Measurements from ENCODE around the gene PPP6R3. TPM values are rescaled to one million over a fixed set of nuclear protein-coding genes. Genes with fewer than 3 reads are reported as not detected.

Gene PPP6R3
- total RNA-seq, 4 donors from 2014 or later: 90.7 to 253 (median 164) TPM

DNA sequence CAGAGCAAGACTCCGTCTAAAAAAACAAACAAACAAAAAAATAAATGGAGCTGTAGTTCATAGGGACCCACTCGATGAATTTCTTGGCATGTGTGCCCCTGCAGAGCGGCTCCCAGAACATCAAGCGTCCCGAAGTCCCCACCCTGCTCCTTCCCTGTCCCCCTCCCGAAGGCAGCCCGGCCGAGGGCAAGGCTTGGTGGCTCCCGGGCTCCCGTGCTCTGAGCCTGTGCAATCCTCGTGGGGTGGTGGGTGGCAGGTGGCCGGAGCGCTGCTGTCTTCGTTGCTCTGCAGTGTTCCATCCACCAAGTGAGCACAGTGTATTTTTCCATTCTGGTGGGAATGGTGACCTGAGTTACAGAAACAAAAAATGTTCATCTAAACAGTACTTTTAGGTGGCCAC lies 190.2 kb downstream of the PPP6R3 start:
- H3K4me1 ChIP-seq: no peaks in the 10 kb centered on the region
- intact Hi-C loops (cut with DNase I; ENCODE audit: low total_unique reads): no loop called here
- H3K4me3 ChIP-seq: no peak overlapping the region
- TF ChIP-seq POLR2A (IDR thresholded peaks at IDR 0.05): no peak
- TF ChIP-seq, protein P1, sequence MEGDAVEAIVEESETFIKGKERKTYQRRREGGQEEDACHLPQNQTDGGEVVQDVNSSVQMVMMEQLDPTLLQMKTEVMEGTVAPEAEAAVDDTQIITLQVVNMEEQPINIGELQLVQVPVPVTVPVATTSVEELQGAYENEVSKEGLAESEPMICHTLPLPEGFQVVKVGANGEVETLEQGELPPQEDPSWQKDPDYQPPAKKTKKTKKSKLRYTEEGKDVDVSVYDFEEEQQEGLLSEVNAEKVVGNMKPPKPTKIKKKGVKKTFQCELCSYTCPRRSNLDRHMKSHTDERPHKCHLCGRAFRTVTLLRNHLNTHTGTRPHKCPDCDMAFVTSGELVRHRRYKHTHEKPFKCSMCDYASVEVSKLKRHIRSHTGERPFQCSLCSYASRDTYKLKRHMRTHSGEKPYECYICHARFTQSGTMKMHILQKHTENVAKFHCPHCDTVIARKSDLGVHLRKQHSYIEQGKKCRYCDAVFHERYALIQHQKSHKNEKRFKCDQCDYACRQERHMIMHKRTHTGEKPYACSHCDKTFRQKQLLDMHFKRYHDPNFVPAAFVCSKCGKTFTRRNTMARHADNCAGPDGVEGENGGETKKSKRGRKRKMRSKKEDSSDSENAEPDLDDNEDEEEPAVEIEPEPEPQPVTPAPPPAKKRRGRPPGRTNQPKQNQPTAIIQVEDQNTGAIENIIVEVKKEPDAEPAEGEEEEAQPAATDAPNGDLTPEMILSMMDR (IDR thresholded peaks at IDR 0.05): no peak
- no peak for DNase-seq
- no peak overlapping the region for H3K27ac ChIP-seq
- peaks cover 0 to 17% of the 10 kb centered on the region in 2 donors for H3K9me3 ChIP-seq
- no peaks in the 10 kb centered on the region for H3K36me3 ChIP-seq
- H3K27me3 ChIP-seq: no peaks in the 10 kb centered on the region

DNA sequence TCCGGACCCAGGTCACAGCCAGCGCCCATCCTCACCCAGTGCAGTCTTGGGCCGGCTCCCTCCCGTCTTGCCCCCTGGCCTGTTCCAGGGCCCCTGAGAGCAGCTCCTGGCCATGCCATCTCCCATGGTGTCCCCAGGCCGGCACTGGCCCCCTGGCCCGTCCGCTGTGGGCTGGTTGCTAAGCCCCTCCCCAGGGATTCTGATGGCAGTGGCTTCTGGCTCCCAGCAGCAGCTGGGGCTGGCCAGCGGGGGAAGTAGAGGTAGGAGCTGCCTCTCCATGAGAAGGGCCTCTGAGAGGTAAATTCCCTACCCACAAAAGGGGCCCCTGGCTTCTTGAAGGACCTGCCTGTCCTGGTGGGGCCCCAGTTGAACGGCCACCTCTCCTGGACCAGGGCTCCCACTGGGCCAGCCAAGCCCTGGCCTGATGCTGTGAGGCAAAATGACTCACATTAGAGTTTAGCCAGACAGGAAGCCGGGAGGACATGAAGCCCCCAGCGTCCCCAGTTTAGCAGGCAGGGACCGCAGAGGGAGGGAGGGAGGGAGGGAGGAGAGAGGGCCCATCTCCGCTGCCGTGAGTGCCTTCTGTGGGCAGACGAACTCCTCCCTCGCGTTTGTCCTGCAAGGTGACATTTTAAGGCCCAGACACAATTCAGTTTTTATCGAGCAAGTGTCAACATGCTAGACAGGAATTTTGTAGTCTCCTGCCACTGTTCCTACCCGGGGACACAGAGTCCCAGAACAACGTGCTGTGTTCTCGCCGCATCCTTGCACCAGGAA lies 190.8 kb downstream of the PPP6R3 start:
- H3K27ac ChIP-seq: no peak overlapping the region
- no peaks in the 10 kb centered on the region for H3K36me3 ChIP-seq
- TF ChIP-seq, protein P1 (IDR thresholded peaks at IDR 0.05): no peak
- H3K27me3 ChIP-seq: no peaks in the 10 kb centered on the region
- intact Hi-C loops (cut with DNase I; ENCODE audit: low total_unique reads): no loop called here
- no peak for DNase-seq
- H3K4me1 ChIP-seq: no peaks in the 10 kb centered on the region
- H3K9me3 ChIP-seq: peaks cover 0 to 12% of the 10 kb centered on the region in 2 donors
- H3K4me3 ChIP-seq: no peak overlapping the region

DNA sequence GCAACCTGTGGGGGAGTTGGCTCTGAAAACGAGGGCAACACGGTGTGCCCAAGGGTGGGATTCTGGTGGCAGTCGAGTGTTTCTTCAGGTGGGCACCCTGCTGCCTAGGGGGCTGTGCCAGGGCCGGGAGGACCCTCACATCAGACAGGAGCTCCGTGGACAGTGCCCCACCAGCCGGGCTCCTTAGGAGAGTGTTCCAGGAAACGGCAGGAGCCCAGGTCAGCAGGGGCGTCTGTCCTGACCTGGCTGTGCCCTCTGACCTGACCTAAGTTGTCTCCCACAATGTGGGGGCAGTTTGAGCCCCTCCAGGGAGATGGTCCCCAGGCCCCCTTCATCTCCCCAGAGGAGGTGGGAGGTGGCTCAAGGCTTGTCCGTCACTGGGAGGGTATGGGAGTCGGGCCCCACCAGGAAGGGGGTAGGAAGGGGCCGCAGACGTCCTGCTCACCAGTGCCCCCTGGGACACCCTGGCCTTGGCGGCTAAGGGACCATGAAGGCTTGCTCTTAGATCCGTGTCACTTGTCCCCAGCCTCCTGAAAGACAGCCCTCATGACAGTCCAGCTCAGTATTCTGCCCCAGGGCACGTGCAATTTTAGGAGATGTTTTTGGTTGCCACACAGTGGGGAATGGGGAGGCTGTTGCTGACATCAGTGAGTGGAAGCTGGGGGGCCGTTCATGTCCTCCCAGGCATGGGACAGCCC lies 191.6 kb downstream of the PPP6R3 start:
- TF ChIP-seq, protein P1 (IDR thresholded peaks at IDR 0.05): no peak
- TF ChIP-seq POLR2A (IDR thresholded peaks at IDR 0.05): no peak
- H3K4me3 ChIP-seq: no peak overlapping the region
- peaks cover 0 to 6% of the 10 kb centered on the region in 2 donors for H3K9me3 ChIP-seq
- H3K36me3 ChIP-seq: no peaks in the 10 kb centered on the region
- H3K4me1 ChIP-seq: no peaks in the 10 kb centered on the region
- no peak overlapping the region for H3K27ac ChIP-seq
- intact Hi-C loops (cut with DNase I; ENCODE audit: low total_unique reads): no loop called here
- H3K27me3 ChIP-seq: no peaks in the 10 kb centered on the region
- no peak for DNase-seq

DNA sequence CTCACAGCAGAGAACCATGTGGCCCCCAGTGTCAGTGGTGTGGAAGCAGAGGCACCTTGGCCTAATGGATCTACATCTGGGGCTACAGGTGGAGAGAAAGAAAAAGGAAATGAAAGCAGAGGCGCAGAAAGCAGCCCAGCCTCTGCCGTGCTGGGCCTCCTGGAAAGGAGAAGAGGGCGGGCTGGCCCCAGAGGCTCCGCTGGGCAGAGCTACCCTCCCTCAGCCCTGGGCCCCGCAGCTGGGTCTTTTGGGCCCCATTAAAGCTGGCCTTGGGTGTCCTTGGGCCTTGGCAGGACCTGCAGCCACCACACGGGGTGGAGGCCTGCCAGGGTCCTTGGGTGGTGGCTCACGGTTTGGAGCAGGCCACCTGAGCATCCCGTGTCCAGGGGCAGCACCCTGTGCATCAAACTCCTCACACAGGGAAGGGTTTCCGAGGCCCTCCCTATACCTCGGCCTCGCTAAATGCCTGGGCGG lies 192.2 kb downstream of the PPP6R3 start:
- no peak overlapping the region for H3K4me3 ChIP-seq
- intact Hi-C loops (cut with DNase I; ENCODE audit: low total_unique reads): no loop called here
- H3K36me3 ChIP-seq: no peaks in the 10 kb centered on the region
- H3K4me1 ChIP-seq: no peaks in the 10 kb centered on the region
- no peaks in the 10 kb centered on the region for H3K27me3 ChIP-seq
- TF ChIP-seq, protein P1 (IDR thresholded peaks at IDR 0.05): no peak
- no peak for TF ChIP-seq POLR2A (IDR thresholded peaks at IDR 0.05)
- DNase-seq: no peak
- no peak overlapping the region for H3K27ac ChIP-seq
- H3K9me3 ChIP-seq: peaks cover 0 to under 1% of the 10 kb centered on the region in 2 donors

Measured in uterus (tissue), 4 donors.